Measurements from ENCODE around the gene EWSR1. TPM values are rescaled to one million over a fixed set of nuclear protein-coding genes. Genes with fewer than 3 reads are reported as not detected.

Gene EWSR1
- total and polyA plus RNA-seq, 7 experiments from 2014 or later, result 189 to 366 (median 263) TPM

DNA sequence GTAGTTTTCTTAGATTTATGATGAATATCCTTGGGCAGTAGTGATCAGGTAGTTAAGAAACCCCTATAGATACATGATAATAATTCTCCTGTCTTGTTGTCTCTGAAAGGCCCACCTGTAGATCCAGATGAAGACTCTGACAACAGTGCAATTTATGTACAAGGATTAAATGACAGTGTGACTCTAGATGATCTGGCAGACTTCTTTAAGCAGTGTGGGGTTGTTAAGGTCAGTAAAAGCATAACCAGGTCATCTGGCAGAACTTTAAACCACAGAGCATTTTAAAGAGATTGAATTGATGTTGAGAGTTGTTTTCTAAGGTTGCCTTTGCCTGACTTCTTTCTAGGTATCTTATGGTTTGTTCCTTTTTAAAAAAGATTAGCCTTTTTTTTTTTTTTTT is 24.3 kb downstream of the EWSR1 start:
- ATAC-seq (no peak), DNase-seq (no peak)
- H3K4me1 ChIP-seq (ENCODE audit: control insufficient read depth in 2 of 2, insufficient read depth in 2 of 2, low read length in 2 of 2), result no peaks in the 10 kb centered on the region
- no peak overlapping the region for H3K27ac ChIP-seq (ENCODE audit: low read depth, low read length)
- no peaks in the 10 kb centered on the region for H3K27me3 Mint-ChIP-seq
- peaks cover 10 to 62% (median 31%) of the 10 kb centered on the region in 5 donors for H3K36me3 Mint-ChIP-seq
- H3K27ac Mint-ChIP-seq, result no peak overlapping the region
- intact Hi-C loops (cut with micrococcal nuclease), result no loop called here
- no peak overlapping the region for H3K4me3 Mint-ChIP-seq
- H3K36me3 ChIP-seq (ENCODE audit: control insufficient read depth in 2 of 3, insufficient read depth in 3 of 3, low read length in 3 of 3), result peaks cover 37 to 97% (median 82%) of the 10 kb centered on the region in 3 experiments
- ChIA-PET CTCF (no interaction called here), POLR2A (no interaction called here)
- H3K9me3 Mint-ChIP-seq, result no peaks in the 10 kb centered on the region
- H3K27me3 ChIP-seq (ENCODE audit: control insufficient read depth in 2 of 2, insufficient read depth in 2 of 2, low read length in 2 of 2), result no peaks in the 10 kb centered on the region
- H3K4me1 Mint-ChIP-seq, result peaks cover 6 to 17% (median 11%) of the 10 kb centered on the region in 7 donors
- H3K4me3 ChIP-seq (ENCODE audit: low read length), result no peak overlapping the region
- H3K9me3 ChIP-seq (ENCODE audit: control insufficient read depth in 2 of 3, low read length in 3 of 3), result no peaks in the 10 kb centered on the region

GRCh38 chr22:29298641-29299040 is 30.6 kb downstream of the EWSR1 start:
- Histone ChIP-seq H3K27me3 (ENCODE audit: control insufficient read depth in 2 of 2, insufficient read depth in 2 of 2, low read length in 2 of 2) (no peaks in the 10 kb centered on the region), H3K27ac (ENCODE audit: low read depth, low read length) (no peak overlapping the region), H3K36me3 (ENCODE audit: control insufficient read depth in 2 of 3, insufficient read depth in 3 of 3, low read length in 3 of 3) (peaks cover 34 to 71% (median 38%) of the 10 kb centered on the region in 3 experiments), H3K4me1 (ENCODE audit: control insufficient read depth in 2 of 2, insufficient read depth in 2 of 2, low read length in 2 of 2) (no peaks in the 10 kb centered on the region), H3K4me3 (ENCODE audit: low read length) (no peak overlapping the region), H3K9me3 (ENCODE audit: control insufficient read depth in 2 of 3, low read length in 3 of 3) (no peaks in the 10 kb centered on the region)
- no peaks in the 10 kb centered on the region for H3K27me3 Mint-ChIP-seq
- intact Hi-C loops (cut with micrococcal nuclease), result no loop called here
- H3K9me3 Mint-ChIP-seq, result no peaks in the 10 kb centered on the region
- H3K27ac Mint-ChIP-seq, result no peak overlapping the region
- H3K4me3 Mint-ChIP-seq, result no peak overlapping the region
- DNase-seq (no peak), ATAC-seq (no peak)
- ChIA-PET CTCF (no interaction called here), POLR2A (no interaction called here)
- H3K36me3 Mint-ChIP-seq, result peaks cover 11 to 50% (median 22%) of the 10 kb centered on the region in 5 donors
- H3K4me1 Mint-ChIP-seq, result peaks cover 0 to 11% (median 3%) of the 10 kb centered on the region in 7 donors

DNA sequence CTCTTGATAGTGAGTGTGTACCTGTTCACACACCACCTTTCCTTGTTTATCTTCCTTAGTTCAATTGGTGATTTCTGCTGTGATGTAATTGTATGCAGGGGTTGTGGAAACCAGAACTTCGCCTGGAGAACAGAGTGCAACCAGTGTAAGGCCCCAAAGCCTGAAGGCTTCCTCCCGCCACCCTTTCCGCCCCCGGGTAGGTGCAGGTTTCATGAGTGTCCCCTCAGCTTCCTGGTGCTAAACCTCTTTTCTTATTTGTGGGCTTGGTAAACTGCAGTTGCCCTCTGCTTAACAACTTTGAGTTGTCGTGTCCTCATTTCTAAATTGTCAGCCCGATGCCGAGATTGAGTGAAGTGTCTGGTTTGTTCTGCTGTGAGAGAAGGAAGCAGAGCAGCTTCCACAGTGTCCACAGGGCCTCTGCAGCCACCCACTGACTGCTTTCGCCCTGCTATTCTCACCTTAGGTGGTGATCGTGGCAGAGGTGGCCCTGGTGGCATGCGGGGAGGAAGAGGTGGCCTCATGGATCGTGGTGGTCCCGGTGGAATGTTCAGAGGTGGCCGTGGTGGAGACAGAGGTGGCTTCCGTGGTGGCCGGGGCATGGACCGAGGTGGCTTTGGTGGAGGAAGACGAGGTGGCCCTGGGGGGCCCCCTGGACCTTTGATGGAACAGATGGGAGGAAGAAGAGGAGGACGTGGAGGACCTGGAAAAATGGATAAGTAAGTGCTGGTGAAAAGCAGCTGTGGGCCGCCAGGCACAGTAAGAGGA is 31.2 kb downstream of the EWSR1 start:
- no peak for ATAC-seq
- POLR2A ChIA-PET, result no interaction called here
- H3K4me1 Mint-ChIP-seq, result peaks cover 0 to 11% (median 3%) of the 10 kb centered on the region in 7 donors
- Histone ChIP-seq H3K36me3 (ENCODE audit: control insufficient read depth in 2 of 3, insufficient read depth in 3 of 3, low read length in 3 of 3) (peaks cover 34 to 65% (median 38%) of the 10 kb centered on the region in 3 experiments), H3K27ac (ENCODE audit: low read depth, low read length) (no peak overlapping the region), H3K27me3 (ENCODE audit: control insufficient read depth in 2 of 2, insufficient read depth in 2 of 2, low read length in 2 of 2) (no peaks in the 10 kb centered on the region), H3K9me3 (ENCODE audit: control insufficient read depth in 2 of 3, low read length in 3 of 3) (no peaks in the 10 kb centered on the region), H3K4me3 (ENCODE audit: low read length) (no peak overlapping the region), H3K4me1 (ENCODE audit: control insufficient read depth in 2 of 2, insufficient read depth in 2 of 2, low read length in 2 of 2) (no peaks in the 10 kb centered on the region)
- no peak overlapping the region for H3K4me3 Mint-ChIP-seq
- intact Hi-C loops (cut with micrococcal nuclease), result no loop called here
- peak overlapping the region in 7 of 9 donors; percentile 7 to 66 (median 36) for H3K27ac Mint-ChIP-seq
- DNase-seq, result no peak
- no peaks in the 10 kb centered on the region for H3K9me3 Mint-ChIP-seq
- CTCF ChIA-PET, result no interaction called here
- H3K36me3 Mint-ChIP-seq, result peaks cover 11 to 47% (median 22%) of the 10 kb centered on the region in 5 donors
- peaks cover 0 to 2% (median 0%) of the 10 kb centered on the region in 5 donors for H3K27me3 Mint-ChIP-seq

- Mint-ChIP-seq H3K27ac (peak overlapping the region in 2 of 9 donors; percentile 9 to 31), H3K4me1 (peaks cover 0 to 11% (median 3%) of the 10 kb centered on the region in 7 donors), H3K4me3 (no peak overlapping the region), H3K27me3 (peaks cover 0 to 12% (median 5%) of the 10 kb centered on the region in 5 donors), H3K36me3 (peaks cover 11 to 47% (median 20%) of the 10 kb centered on the region in 5 donors), H3K9me3 (no peaks in the 10 kb centered on the region)
- no peak overlapping the region for H3K27ac ChIP-seq (ENCODE audit: low read depth, low read length)
- peaks cover 0 to 4% of the 10 kb centered on the region in 2 donors for H3K27me3 ChIP-seq (ENCODE audit: control insufficient read depth in 2 of 2, insufficient read depth in 2 of 2, low read length in 2 of 2)
- ATAC-seq (no peak), DNase-seq (no peak)
- ChIA-PET CTCF (no interaction called here), POLR2A (no interaction called here)
- H3K4me3 ChIP-seq (ENCODE audit: low read length), result no peak overlapping the region
- H3K36me3 ChIP-seq (ENCODE audit: control insufficient read depth in 2 of 3, insufficient read depth in 3 of 3, low read length in 3 of 3), result peaks cover 33 to 53% (median 34%) of the 10 kb centered on the region in 3 experiments
- no peaks in the 10 kb centered on the region for H3K4me1 ChIP-seq (ENCODE audit: control insufficient read depth in 2 of 2, insufficient read depth in 2 of 2, low read length in 2 of 2)
- no peaks in the 10 kb centered on the region for H3K9me3 ChIP-seq (ENCODE audit: control insufficient read depth in 2 of 3, low read length in 3 of 3)
- intact Hi-C loops (cut with micrococcal nuclease), result loop anchor here in 1 of 2 donors (5.0 kb wide), 1 partner anchor 33 kb away; the partner anchor contains the start of genes EWSR1 and RHBDD3
Observed at GRCh38 chr22:29300467-29300806, 32.4 kb downstream of the EWSR1 start.

GRCh38 chr22:29300807-29301601 is 32.9 kb downstream of the EWSR1 start:
- peaks cover 0 to 1% (median 0%) of the 10 kb centered on the region in 11 donors for H3K9me3 Mint-ChIP-seq
- H3K27me3 Mint-ChIP-seq, result peaks cover 0 to 14% (median 9%) of the 10 kb centered on the region in 5 donors
- ChIA-PET CTCF (no interaction called here), POLR2A (no interaction called here)
- Histone ChIP-seq H3K27me3 (ENCODE audit: control insufficient read depth in 2 of 2, insufficient read depth in 2 of 2, low read length in 2 of 2) (peaks cover 0 to 7% of the 10 kb centered on the region in 2 donors), H3K36me3 (ENCODE audit: control insufficient read depth in 2 of 3, insufficient read depth in 3 of 3, low read length in 3 of 3) (peaks cover 27 to 48% (median 29%) of the 10 kb centered on the region in 3 experiments), H3K9me3 (ENCODE audit: control insufficient read depth in 2 of 3, low read length in 3 of 3) (no peaks in the 10 kb centered on the region), H3K4me3 (ENCODE audit: low read length) (no peak overlapping the region), H3K4me1 (ENCODE audit: control insufficient read depth in 2 of 2, insufficient read depth in 2 of 2, low read length in 2 of 2) (peaks cover 0 to 3% of the 10 kb centered on the region in 2 donors), H3K27ac (ENCODE audit: low read depth, low read length) (no peak overlapping the region)
- H3K27ac Mint-ChIP-seq, result peak overlapping the region in 6 of 9 donors; percentile 22 to 69 (median 32)
- DNase-seq (no peak), ATAC-seq (peak; percentile 12)
- H3K4me1 Mint-ChIP-seq, result peaks cover 2 to 17% (median 6%) of the 10 kb centered on the region in 7 donors
- intact Hi-C loops (cut with micrococcal nuclease), result loop anchor here in 1 of 2 donors (5.0 kb wide), 1 partner anchor 34 kb away; the partner anchor contains the start of genes EWSR1 and RHBDD3
- peaks cover 11 to 42% (median 18%) of the 10 kb centered on the region in 5 donors for H3K36me3 Mint-ChIP-seq
- no peak overlapping the region for H3K4me3 Mint-ChIP-seq

DNA sequence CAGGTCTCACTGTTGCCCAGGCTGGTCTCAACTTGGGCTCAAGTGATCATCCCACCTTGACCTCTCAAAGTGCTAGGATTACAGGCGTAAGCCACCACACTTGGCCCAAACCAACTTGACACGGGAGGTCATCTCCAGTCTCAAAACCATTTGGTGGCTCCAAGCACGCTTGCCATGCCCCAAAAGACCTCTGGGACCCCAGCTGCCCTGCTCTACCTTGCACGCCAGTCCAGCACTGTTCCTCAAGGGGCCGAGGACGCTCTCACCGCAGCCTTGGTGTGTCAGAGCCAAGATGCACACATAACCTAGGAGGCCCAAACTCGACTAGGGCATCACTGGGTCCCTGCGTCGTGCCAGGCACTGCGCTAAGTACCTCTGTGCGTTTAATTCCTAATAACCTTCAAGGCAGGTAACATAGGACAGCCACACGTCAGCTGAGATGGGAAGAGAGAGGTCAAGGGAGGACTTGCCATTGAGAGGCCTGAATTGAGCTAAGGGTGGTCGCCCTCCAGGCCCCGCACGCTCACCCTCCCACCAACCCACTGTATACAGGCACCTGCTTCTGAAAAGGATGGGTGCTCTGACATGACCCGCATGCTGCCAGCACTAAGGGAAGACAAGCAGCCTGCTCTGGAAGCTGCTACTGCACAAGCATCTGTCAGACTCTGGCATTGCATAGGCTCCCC is 33.8 kb downstream of the EWSR1 start:
- Histone ChIP-seq H3K4me1 (ENCODE audit: control insufficient read depth in 2 of 2, insufficient read depth in 2 of 2, low read length in 2 of 2) (peaks cover 3 to 10% of the 10 kb centered on the region in 2 donors), H3K4me3 (ENCODE audit: low read length) (no peak overlapping the region), H3K9me3 (ENCODE audit: control insufficient read depth in 2 of 3, low read length in 3 of 3) (no peaks in the 10 kb centered on the region), H3K27ac (ENCODE audit: low read depth, low read length) (no peak overlapping the region), H3K27me3 (ENCODE audit: control insufficient read depth in 2 of 2, insufficient read depth in 2 of 2, low read length in 2 of 2) (peaks cover 0 to 7% of the 10 kb centered on the region in 2 donors), H3K36me3 (ENCODE audit: control insufficient read depth in 2 of 3, insufficient read depth in 3 of 3, low read length in 3 of 3) (peaks cover 19 to 39% (median 22%) of the 10 kb centered on the region in 3 experiments)
- peak overlapping the region in 2 of 9 donors; percentile 22 to 29 for H3K27ac Mint-ChIP-seq
- H3K36me3 Mint-ChIP-seq, result peaks cover 11 to 37% (median 17%) of the 10 kb centered on the region in 5 donors
- ATAC-seq, result no peak
- no peak for DNase-seq
- H3K9me3 Mint-ChIP-seq, result peaks cover 0 to 1% (median 0%) of the 10 kb centered on the region in 11 donors
- ChIA-PET CTCF (no interaction called here), POLR2A (no interaction called here)
- peaks cover 0 to 17% (median 10%) of the 10 kb centered on the region in 5 donors for H3K27me3 Mint-ChIP-seq
- peaks cover 7 to 21% (median 8%) of the 10 kb centered on the region in 7 donors for H3K4me1 Mint-ChIP-seq
- intact Hi-C loops (cut with micrococcal nuclease), result loop anchor here in 1 of 2 donors (5.0 kb wide), 1 partner anchor 35 kb away; the partner anchor contains the start of genes EWSR1 and RHBDD3
- no peak overlapping the region for H3K4me3 Mint-ChIP-seq
